Naive thymus-derived CD4-positive, alpha-beta T cell (primary cell): ENCODE measurements around the gene CAMKMT. TPM values are rescaled to one million over a fixed set of nuclear protein-coding genes. Genes with fewer than 3 reads are reported as not detected.
A peak's percentile ranks its signal among the peaks of the same experiment; 100 is the strongest.

Experiments
- ATAC-seq: fragments of 150-1000 bp; cut with Tn5 transposase; 2 replicates; pipeline ENCODE4 v1.10.0; 2021; ENCODE audit warnings: mild to moderate bottlenecking, moderate library complexity
- CTCF ChIA-PET: fragments of 350-600 bp; sonication (Branson Sonifier 250); formaldehyde crosslinking; loops from one replicate; lab custom pipeline; 2021; ENCODE audit warnings: antibody characterized with exemption; lab: Charles Lee
- POLR2A ChIA-PET: fragments of 350-600 bp; sonication (Branson Sonifier 250); formaldehyde crosslinking; loops from one replicate; lab custom pipeline; 2021; ENCODE audit warnings: antibody characterized with exemption, inconsistent platforms; lab: Charles Lee
- DNase-seq, 9 donors: peaks; one replicate each; pipeline versions ENCODE4 v3.0.0 to v3.0.0-alpha.2; 2020 to 2022; ENCODE audit warnings: mixed read lengths in 1 of 9
- H3K27ac ChIP-seq: one replicate; pipeline ENCODE4 v1.7.0; 2013; ENCODE audit warnings: mild to moderate bottlenecking, low read depth, low read length, moderate library complexity
- H3K27me3 ChIP-seq, 2 donors: one replicate each; pipeline ENCODE4 v1.7.0; 2013; ENCODE audit warnings: low read length in 2 of 2, mild to moderate bottlenecking in 2 of 2, moderate library complexity in 2 of 2; ENCODE audit not compliant: control insufficient read depth in 2 of 2, insufficient read depth in 2 of 2
- H3K36me3 ChIP-seq, 3 experiments: 1 replicate in 2 of 3; 2 replicates in 1 of 3; pipeline ENCODE4 v1.7.0; 2013; ENCODE audit warnings: low read length in 3 of 3, mild to moderate bottlenecking in 3 of 3, moderate library complexity in 1 of 3; ENCODE audit not compliant: insufficient read depth in 3 of 3, control insufficient read depth in 2 of 3
- H3K4me1 ChIP-seq, 2 donors: one replicate each; pipeline ENCODE4 v1.7.0; 2013; ENCODE audit warnings: low read length in 2 of 2, mild to moderate bottlenecking in 2 of 2, moderate library complexity in 1 of 2; ENCODE audit not compliant: control insufficient read depth in 2 of 2, insufficient read depth in 2 of 2
- H3K4me3 ChIP-seq: 2 replicates; pipeline ENCODE4 v1.7.0; 2013; ENCODE audit warnings: mild to moderate bottlenecking, low read length
- H3K9me3 ChIP-seq, 3 experiments: 1 replicate in 2 of 3; 2 replicates in 1 of 3; pipeline ENCODE4 v1.7.0; 2013; ENCODE audit warnings: low read length in 3 of 3; ENCODE audit not compliant: control insufficient read depth in 2 of 3
- H3K27ac Mint-ChIP-seq, 9 donors: one replicate each; pipeline ENCODE4 v1.8.0; 2020 to 2022; ENCODE audit warnings: mixed read lengths in 9 of 9, mild to moderate bottlenecking in 8 of 9, moderate library complexity in 5 of 9, inconsistent platforms in 2 of 9
- H3K27me3 Mint-ChIP-seq, 5 donors: one replicate each; pipeline ENCODE4 v1.8.0; 2021 to 2022; ENCODE audit warnings: mixed read lengths in 5 of 5, mild to moderate bottlenecking in 1 of 5
- H3K36me3 Mint-ChIP-seq, 5 donors: one replicate each; pipeline ENCODE4 v1.8.0; 2020 to 2022; ENCODE audit warnings: mixed read lengths in 5 of 5, mild to moderate bottlenecking in 3 of 5, inconsistent platforms in 1 of 5
- H3K4me1 Mint-ChIP-seq, 7 donors: one replicate each; pipeline ENCODE4 v1.8.0; 2020 to 2022; ENCODE audit warnings: mixed read lengths in 7 of 7, mild to moderate bottlenecking in 3 of 7, inconsistent platforms in 1 of 7
- H3K4me3 Mint-ChIP-seq, 10 donors: one replicate each; pipeline ENCODE4 v1.8.0; 2020 to 2022; ENCODE audit warnings: mild to moderate bottlenecking in 10 of 10, mixed read lengths in 10 of 10, moderate library complexity in 6 of 10, inconsistent platforms in 2 of 10
- H3K9me3 Mint-ChIP-seq, 11 donors: one replicate each; pipeline ENCODE4 v1.8.0; 2020 to 2022; ENCODE audit warnings: mixed read lengths in 11 of 11, mild to moderate bottlenecking in 4 of 11, inconsistent platforms in 1 of 11, moderate library complexity in 1 of 11
- intact Hi-C, 2 donors: fragments of 100-400 bp; cut with micrococcal nuclease; formaldehyde crosslinking; loops; one replicate each; pipeline ENCODE4 v1.15.1; 2023
- polyA plus RNA-seq, 2 donors: library from polyadenylated mRNA; unstranded; fragments of 300-500 nt; fragmentation: Illumina TruSeq; gene quantifications; one replicate each; pipeline ENCODE4 v1.2.3, GENCODE V29; 2021
- total RNA-seq, 6 experiments: library from RNA in 5 of 6; stranded (reverse) in 5 of 6; gene quantifications; 1 replicate in 5 of 6; 2 replicates in 1 of 6; pipeline ENCODE4 v1.2.3 and lab custom pipeline; 2021 to 2026

CAMKMT gene
- total and polyA plus RNA-seq, 7 experiments from 2014 or later: 11.1 to 20.8 (median 17.7) TPM

DNA sequence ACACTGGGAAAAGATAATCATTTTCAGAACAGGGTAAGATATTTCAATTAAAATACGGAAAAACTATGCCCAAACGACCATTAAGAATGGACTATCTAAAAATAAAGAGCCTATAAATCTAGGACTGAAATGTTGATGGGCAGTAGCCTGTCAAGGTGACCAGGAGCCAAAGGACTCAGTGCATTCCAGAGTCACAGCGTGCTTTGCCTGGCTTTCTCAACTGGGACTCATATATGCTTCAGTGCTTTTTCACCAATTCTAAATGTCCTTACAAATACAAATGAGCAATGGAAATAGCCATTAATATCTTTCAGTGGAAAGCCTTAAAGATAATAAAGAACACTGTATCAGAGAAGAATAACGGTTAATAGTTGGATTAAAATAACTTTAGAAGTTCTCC lies 35.9 kb upstream of the CAMKMT start:
- ATAC-seq (no peak), DNase-seq (no peak)
- H3K27ac ChIP-seq: no peak overlapping the region
- Mint-ChIP-seq H3K4me3 (no peak overlapping the region), H3K4me1 (peaks cover 0 to 9% (median 2%) of the 10 kb centered on the region in 7 donors), H3K36me3 (peaks cover 13 to 66% (median 46%) of the 10 kb centered on the region in 5 donors), H3K27me3 (no peaks in the 10 kb centered on the region), H3K9me3 (no peaks in the 10 kb centered on the region), H3K27ac (no peak overlapping the region)
- H3K4me1 ChIP-seq: no peaks in the 10 kb centered on the region
- H3K4me3 ChIP-seq: no peak overlapping the region
- peaks cover 16 to 62% (median 26%) of the 10 kb centered on the region in 3 experiments for H3K36me3 ChIP-seq
- POLR2A ChIA-PET: no interaction called here
- intact Hi-C loops: no loop called here
- H3K9me3 ChIP-seq: no peaks in the 10 kb centered on the region
- H3K27me3 ChIP-seq: no peaks in the 10 kb centered on the region
- CTCF ChIA-PET: no interaction called here

DNA sequence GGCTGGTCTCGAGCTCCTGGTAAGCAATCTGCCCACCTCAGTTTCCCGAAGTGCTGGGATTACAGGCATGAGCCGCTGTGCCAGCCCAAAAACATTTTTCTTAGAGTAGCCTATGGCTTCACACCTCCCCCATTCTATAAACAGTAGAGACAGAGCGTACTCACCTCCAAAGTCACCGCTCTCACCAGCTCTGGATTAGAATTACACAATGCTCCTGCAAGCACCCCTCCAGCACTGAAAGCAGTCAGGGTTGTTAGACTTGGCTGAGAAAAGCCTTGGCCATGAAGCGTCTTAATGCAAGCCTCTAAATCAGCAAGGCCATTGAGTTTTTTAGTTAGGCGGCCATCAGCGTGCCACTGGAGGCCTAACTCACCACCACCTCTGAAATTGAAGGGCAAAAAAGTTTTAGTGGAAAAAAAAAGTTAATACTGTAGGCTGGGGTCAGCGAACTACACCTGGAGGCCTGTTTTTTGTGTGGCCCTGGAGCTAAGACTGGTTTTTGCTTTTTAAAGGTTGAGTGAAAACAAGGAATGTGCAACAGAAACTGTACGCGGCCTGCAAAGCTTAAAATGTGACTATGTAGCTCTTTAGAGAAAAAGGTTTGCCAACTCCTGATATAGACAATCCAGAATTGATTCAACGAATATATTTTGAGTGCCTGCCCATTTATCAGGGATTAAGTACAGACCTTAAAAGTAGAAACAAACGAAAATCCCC lies 35.0 kb upstream of the CAMKMT start:
- H3K36me3 ChIP-seq: peaks cover 10 to 58% (median 21%) of the 10 kb centered on the region in 3 experiments
- Mint-ChIP-seq H3K27me3 (no peaks in the 10 kb centered on the region), H3K36me3 (peaks cover 17 to 68% (median 47%) of the 10 kb centered on the region in 5 donors), H3K27ac (peak overlapping the region in 1 of 9 donors; percentile 40), H3K4me1 (peaks cover 0 to 9% (median 3%) of the 10 kb centered on the region in 7 donors), H3K9me3 (no peaks in the 10 kb centered on the region), H3K4me3 (no peak overlapping the region)
- H3K4me3 ChIP-seq: no peak overlapping the region
- H3K9me3 ChIP-seq: no peaks in the 10 kb centered on the region
- ATAC-seq (no peak), DNase-seq (no peak)
- ChIA-PET CTCF (interaction anchor here (0.6 kb wide), 1 partner anchor 36 kb away, joined by 6 read pairs; no protein-coding TSS in a partner anchor), POLR2A (interaction anchor here (0.7 kb wide), 1 partner anchor 35 kb away, joined by 3 read pairs; the partner anchor contains the start of genes CAMKMT and PREPL)
- H3K27me3 ChIP-seq: no peaks in the 10 kb centered on the region
- intact Hi-C loops: no loop called here
- H3K27ac ChIP-seq: no peak overlapping the region
- no peaks in the 10 kb centered on the region for H3K4me1 ChIP-seq

DNA sequence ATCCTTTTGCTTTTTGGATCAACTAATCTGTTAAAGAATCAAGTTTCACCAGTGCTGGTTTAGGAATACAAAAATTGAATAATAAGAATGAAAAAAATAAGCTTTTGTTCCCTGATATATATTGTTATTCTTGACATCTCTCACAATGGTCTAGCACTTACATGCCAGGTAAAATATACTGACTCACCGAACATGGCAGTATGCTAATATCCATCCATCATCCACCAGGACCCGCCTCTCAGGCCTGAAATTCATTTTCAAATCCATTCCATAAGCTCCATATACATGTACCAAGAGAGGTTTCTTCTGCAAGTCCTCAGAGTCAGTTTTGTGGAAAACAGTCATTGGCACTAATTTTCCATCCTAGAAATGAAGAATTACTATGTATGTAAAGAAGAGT lies 33.0 kb upstream of the CAMKMT start:
- Histone ChIP-seq H3K4me3 (no peak overlapping the region), H3K27ac (no peak overlapping the region), H3K27me3 (no peaks in the 10 kb centered on the region), H3K4me1 (no peaks in the 10 kb centered on the region), H3K36me3 (peaks cover 0 to 59% (median 14%) of the 10 kb centered on the region in 3 experiments), H3K9me3 (no peaks in the 10 kb centered on the region)
- Mint-ChIP-seq H3K9me3 (no peaks in the 10 kb centered on the region), H3K4me1 (peaks cover 0 to 12% (median 3%) of the 10 kb centered on the region in 7 donors), H3K36me3 (peaks cover 12 to 59% (median 37%) of the 10 kb centered on the region in 5 donors), H3K27me3 (no peaks in the 10 kb centered on the region), H3K27ac (peak overlapping the region in 2 of 9 donors; percentile 17 to 53), H3K4me3 (no peak overlapping the region)
- DNase-seq (no peak), ATAC-seq (no peak)
- POLR2A ChIA-PET: interaction anchor here (0.9 to 1.5 kb wide), 3 partner anchors 14 to 334 kb away, joined by 3 to 5 read pairs (median 3); partner anchors contain the start of genes CAMKMT and PREPL
- intact Hi-C loops: no loop called here
- CTCF ChIA-PET: interaction anchor here (0.8 kb wide), 1 partner anchor 85 kb away, joined by 3 read pairs; no protein-coding TSS in a partner anchor

DNA sequence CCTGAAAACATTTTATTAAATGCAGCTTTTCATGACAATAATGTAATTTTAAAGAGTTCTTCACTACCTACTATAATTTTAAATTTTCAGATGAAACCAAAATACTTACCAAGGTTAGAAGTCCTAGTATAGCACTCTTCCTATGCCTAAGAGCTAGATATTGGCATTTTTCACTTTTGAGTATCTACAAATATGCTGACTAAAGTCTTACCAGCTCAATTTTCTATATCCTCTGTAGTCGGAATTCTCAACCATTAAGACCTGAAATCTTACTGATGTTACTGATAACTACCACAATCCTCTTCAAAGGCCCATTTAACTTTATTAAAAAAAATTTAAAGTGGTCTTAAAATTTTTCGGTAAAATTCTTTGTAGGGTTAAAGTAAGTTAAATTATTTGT lies 32.4 kb upstream of the CAMKMT start:
- intact Hi-C loops: no loop called here
- no peaks in the 10 kb centered on the region for H3K27me3 Mint-ChIP-seq
- Histone ChIP-seq H3K9me3 (no peaks in the 10 kb centered on the region), H3K27me3 (no peaks in the 10 kb centered on the region), H3K36me3 (peaks cover 0 to 61% (median 14%) of the 10 kb centered on the region in 3 experiments), H3K27ac (no peak overlapping the region), H3K4me1 (no peaks in the 10 kb centered on the region), H3K4me3 (no peak overlapping the region)
- no peak overlapping the region for H3K27ac Mint-ChIP-seq
- ChIA-PET CTCF (no interaction called here), POLR2A (interaction anchor here (0.9 to 1.5 kb wide), 2 partner anchors 32 to 335 kb away, joined by 3 to 5 read pairs; partner anchors contain the start of genes CAMKMT and PREPL)
- peaks cover 0 to 12% (median 3%) of the 10 kb centered on the region in 7 donors for H3K4me1 Mint-ChIP-seq
- peaks cover 12 to 53% (median 33%) of the 10 kb centered on the region in 5 donors for H3K36me3 Mint-ChIP-seq
- no peak overlapping the region for H3K4me3 Mint-ChIP-seq
- ATAC-seq: no peak
- no peaks in the 10 kb centered on the region for H3K9me3 Mint-ChIP-seq
- DNase-seq: no peak

DNA sequence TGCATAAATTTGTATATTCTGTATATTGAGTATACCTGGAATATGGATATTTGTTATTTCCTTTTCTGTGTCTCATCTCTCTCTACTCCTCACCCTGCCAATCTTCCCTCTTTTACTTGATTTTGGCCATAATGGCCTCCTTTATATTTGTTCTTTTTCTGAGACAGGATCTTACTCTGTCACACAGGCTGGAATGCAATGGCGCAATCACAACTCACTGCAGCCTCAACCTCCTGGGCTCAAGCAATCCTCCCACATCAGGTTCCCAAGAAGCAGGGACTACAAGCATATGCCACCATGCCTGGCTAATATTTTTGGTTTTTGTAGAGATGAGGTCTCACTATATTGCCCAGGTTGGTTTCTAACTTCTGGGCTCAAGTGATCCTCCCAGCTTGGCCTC lies 30.9 kb upstream of the CAMKMT start:
- Mint-ChIP-seq H3K9me3 (no peaks in the 10 kb centered on the region), H3K4me1 (peaks cover 3 to 18% (median 9%) of the 10 kb centered on the region in 7 donors), H3K36me3 (peaks cover 12 to 49% (median 34%) of the 10 kb centered on the region in 5 donors), H3K4me3 (no peak overlapping the region), H3K27ac (no peak overlapping the region), H3K27me3 (no peaks in the 10 kb centered on the region)
- no peak for ATAC-seq
- Histone ChIP-seq H3K27ac (no peak overlapping the region), H3K36me3 (peaks cover 0 to 51% (median 14%) of the 10 kb centered on the region in 3 experiments), H3K4me1 (no peaks in the 10 kb centered on the region), H3K9me3 (no peaks in the 10 kb centered on the region), H3K4me3 (no peak overlapping the region), H3K27me3 (no peaks in the 10 kb centered on the region)
- intact Hi-C loops: no loop called here
- CTCF ChIA-PET: no interaction called here
- DNase-seq: no peak
- POLR2A ChIA-PET: no interaction called here

DNA sequence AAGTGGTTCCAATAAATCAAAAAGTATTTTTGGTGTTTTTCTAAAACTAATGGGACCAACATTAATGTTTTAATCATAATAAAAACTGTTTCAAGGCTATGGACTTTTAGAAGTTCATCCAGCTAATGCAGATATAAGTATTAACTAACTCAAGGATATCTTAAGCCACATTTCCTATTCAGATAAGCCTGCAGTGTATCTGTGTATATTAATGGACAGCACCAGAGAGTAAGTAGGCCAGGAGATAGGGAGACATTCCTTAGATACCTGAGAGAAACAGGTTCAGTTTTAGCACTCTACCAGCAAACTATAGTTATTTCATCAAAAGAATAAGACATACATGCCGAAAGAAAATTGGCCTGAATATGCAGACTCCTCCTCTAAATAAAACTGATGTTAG lies 27.8 kb upstream of the CAMKMT start:
- H3K36me3 ChIP-seq: peaks cover 9 to 53% (median 18%) of the 10 kb centered on the region in 3 experiments
- H3K4me3 Mint-ChIP-seq: no peak overlapping the region
- no peak overlapping the region for H3K27ac Mint-ChIP-seq
- H3K4me3 ChIP-seq: no peak overlapping the region
- no peaks in the 10 kb centered on the region for H3K4me1 ChIP-seq
- intact Hi-C loops: no loop called here
- POLR2A ChIA-PET: interaction anchor here (0.7 kb wide), 1 partner anchor 10 kb away, joined by 3 read pairs; no protein-coding TSS in a partner anchor
- CTCF ChIA-PET: no interaction called here
- peaks cover 7 to 30% (median 16%) of the 10 kb centered on the region in 7 donors for H3K4me1 Mint-ChIP-seq
- no peaks in the 10 kb centered on the region for H3K27me3 Mint-ChIP-seq
- DNase-seq (no peak), ATAC-seq (no peak)
- H3K9me3 Mint-ChIP-seq: peaks cover 0 to 6% (median 0%) of the 10 kb centered on the region in 11 donors
- peaks cover 17 to 58% (median 51%) of the 10 kb centered on the region in 5 donors for H3K36me3 Mint-ChIP-seq
- H3K9me3 ChIP-seq: no peaks in the 10 kb centered on the region
- H3K27me3 ChIP-seq: no peaks in the 10 kb centered on the region
- no peak overlapping the region for H3K27ac ChIP-seq
